ENCODE results near the gene TARS1. TPM values are rescaled to one million over a fixed set of nuclear protein-coding genes. Genes with fewer than 3 reads are reported as not detected.

The TARS1 gene
- total RNA-seq, 1 experiment from 2014 or later = 304 TPM

DNA sequence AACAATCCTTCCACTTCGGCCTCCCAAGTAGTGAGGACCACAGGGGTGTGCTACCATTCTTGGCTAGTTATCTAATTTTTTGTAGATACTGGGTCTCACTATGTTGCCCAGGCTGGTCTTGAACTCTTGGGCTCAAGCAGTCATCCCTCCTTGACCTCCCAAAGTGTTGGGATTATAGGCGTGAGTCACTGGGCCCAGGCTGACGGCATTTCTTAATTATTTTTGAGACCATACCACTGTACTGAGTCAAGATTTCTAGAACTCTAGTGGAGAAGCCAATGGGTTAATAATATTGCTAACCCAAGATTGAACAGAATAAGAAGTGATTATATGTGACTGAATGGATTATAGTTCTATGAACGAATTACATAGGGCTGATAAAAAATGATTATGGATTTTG is 66.7 kb downstream of the TARS1 start:
- Mint-ChIP-seq H3K4me3 (no peak overlapping the region), H3K36me3 (peaks cover 5% of the 10 kb centered on the region), H3K27ac (no peak overlapping the region), H3K9me3 (peaks cover 8% of the 10 kb centered on the region), H3K27me3 (ENCODE audit: low read depth) (no peaks in the 10 kb centered on the region), H3K4me1 (no peaks in the 10 kb centered on the region)
- ATAC-seq (no peak), DNase-seq (ENCODE audit: low spot score) (no peak)
- ChIA-PET POLR2A (no interaction called here), CTCF (no interaction called here)
- TF ChIP-seq NFATC4 (CRISPR knock-in tag; IDR thresholded peaks at IDR 0.05) (no peak), SMAD3 (CRISPR knock-in tag; IDR thresholded peaks at IDR 0.05; ENCODE audit: borderline replicate concordance) (no peak), CREM (CRISPR knock-in tag; IDR thresholded peaks at IDR 0.05) (no peak), ZNF416 (CRISPR knock-in tag; IDR thresholded peaks at IDR 0.05) (no peak), EMX1 (CRISPR knock-in tag; IDR thresholded peaks at IDR 0.05) (no peak), ZNF317 (CRISPR knock-in tag; IDR thresholded peaks at IDR 0.05; ENCODE audit: borderline replicate concordance, low read depth) (no peak), ELF4 (CRISPR knock-in tag; IDR thresholded peaks at IDR 0.05; ENCODE audit: low read depth) (no peak), TCF7 (CRISPR knock-in tag; IDR thresholded peaks at IDR 0.05; ENCODE audit: low read depth) (no peak), CBFB (CRISPR knock-in tag; IDR thresholded peaks at IDR 0.05; ENCODE audit: low read depth) (no peak), GTF2I (CRISPR knock-in tag; conservative IDR thresholded peaks at IDR 0.05) (no peak)
- TF ChIP-seq, protein P1, sequence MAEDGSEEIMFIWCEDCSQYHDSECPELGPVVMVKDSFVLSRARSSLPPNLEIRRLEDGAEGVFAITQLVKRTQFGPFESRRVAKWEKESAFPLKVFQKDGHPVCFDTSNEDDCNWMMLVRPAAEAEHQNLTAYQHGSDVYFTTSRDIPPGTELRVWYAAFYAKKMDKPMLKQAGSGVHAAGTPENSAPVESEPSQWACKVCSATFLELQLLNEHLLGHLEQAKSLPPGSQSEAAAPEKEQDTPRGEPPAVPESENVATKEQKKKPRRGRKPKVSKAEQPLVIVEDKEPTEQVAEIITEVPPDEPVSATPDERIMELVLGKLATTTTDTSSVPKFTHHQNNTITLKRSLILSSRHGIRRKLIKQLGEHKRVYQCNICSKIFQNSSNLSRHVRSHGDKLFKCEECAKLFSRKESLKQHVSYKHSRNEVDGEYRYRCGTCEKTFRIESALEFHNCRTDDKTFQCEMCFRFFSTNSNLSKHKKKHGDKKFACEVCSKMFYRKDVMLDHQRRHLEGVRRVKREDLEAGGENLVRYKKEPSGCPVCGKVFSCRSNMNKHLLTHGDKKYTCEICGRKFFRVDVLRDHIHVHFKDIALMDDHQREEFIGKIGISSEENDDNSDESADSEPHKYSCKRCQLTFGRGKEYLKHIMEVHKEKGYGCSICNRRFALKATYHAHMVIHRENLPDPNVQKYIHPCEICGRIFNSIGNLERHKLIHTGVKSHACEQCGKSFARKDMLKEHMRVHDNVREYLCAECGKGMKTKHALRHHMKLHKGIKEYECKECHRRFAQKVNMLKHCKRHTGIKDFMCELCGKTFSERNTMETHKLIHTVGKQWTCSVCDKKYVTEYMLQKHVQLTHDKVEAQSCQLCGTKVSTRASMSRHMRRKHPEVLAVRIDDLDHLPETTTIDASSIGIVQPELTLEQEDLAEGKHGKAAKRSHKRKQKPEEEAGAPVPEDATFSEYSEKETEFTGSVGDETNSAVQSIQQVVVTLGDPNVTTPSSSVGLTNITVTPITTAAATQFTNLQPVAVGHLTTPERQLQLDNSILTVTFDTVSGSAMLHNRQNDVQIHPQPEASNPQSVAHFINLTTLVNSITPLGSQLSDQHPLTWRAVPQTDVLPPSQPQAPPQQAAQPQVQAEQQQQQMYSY (CRISPR knock-in tag; IDR thresholded peaks at IDR 0.05) = no peak
- TF ChIP-seq, protein P2, sequence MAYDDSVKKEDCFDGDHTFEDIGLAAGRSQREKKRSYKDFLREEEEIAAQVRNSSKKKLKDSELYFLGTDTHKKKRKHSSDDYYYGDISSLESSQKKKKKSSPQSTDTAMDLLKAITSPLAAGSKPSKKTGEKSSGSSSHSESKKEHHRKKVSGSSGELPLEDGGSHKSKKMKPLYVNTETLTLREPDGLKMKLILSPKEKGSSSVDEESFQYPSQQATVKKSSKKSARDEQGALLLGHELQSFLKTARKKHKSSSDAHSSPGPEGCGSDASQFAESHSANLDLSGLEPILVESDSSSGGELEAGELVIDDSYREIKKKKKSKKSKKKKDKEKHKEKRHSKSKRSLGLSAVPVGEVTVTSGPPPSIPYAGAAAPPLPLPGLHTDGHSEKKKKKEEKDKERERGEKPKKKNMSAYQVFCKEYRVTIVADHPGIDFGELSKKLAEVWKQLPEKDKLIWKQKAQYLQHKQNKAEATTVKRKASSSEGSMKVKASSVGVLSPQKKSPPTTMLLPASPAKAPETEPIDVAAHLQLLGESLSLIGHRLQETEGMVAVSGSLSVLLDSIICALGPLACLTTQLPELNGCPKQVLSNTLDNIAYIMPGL (CRISPR knock-in tag; IDR thresholded peaks at IDR 0.05) = no peak
- TF ChIP-seq, protein P3, sequence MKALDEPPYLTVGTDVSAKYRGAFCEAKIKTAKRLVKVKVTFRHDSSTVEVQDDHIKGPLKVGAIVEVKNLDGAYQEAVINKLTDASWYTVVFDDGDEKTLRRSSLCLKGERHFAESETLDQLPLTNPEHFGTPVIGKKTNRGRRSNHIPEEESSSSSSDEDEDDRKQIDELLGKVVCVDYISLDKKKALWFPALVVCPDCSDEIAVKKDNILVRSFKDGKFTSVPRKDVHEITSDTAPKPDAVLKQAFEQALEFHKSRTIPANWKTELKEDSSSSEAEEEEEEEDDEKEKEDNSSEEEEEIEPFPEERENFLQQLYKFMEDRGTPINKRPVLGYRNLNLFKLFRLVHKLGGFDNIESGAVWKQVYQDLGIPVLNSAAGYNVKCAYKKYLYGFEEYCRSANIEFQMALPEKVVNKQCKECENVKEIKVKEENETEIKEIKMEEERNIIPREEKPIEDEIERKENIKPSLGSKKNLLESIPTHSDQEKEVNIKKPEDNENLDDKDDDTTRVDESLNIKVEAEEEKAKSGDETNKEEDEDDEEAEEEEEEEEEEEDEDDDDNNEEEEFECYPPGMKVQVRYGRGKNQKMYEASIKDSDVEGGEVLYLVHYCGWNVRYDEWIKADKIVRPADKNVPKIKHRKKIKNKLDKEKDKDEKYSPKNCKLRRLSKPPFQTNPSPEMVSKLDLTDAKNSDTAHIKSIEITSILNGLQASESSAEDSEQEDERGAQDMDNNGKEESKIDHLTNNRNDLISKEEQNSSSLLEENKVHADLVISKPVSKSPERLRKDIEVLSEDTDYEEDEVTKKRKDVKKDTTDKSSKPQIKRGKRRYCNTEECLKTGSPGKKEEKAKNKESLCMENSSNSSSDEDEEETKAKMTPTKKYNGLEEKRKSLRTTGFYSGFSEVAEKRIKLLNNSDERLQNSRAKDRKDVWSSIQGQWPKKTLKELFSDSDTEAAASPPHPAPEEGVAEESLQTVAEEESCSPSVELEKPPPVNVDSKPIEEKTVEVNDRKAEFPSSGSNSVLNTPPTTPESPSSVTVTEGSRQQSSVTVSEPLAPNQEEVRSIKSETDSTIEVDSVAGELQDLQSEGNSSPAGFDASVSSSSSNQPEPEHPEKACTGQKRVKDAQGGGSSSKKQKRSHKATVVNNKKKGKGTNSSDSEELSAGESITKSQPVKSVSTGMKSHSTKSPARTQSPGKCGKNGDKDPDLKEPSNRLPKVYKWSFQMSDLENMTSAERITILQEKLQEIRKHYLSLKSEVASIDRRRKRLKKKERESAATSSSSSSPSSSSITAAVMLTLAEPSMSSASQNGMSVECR (CRISPR knock-in tag; IDR thresholded peaks at IDR 0.05; ENCODE audit: borderline replicate concordance) = no peak
- TF ChIP-seq, protein P4, sequence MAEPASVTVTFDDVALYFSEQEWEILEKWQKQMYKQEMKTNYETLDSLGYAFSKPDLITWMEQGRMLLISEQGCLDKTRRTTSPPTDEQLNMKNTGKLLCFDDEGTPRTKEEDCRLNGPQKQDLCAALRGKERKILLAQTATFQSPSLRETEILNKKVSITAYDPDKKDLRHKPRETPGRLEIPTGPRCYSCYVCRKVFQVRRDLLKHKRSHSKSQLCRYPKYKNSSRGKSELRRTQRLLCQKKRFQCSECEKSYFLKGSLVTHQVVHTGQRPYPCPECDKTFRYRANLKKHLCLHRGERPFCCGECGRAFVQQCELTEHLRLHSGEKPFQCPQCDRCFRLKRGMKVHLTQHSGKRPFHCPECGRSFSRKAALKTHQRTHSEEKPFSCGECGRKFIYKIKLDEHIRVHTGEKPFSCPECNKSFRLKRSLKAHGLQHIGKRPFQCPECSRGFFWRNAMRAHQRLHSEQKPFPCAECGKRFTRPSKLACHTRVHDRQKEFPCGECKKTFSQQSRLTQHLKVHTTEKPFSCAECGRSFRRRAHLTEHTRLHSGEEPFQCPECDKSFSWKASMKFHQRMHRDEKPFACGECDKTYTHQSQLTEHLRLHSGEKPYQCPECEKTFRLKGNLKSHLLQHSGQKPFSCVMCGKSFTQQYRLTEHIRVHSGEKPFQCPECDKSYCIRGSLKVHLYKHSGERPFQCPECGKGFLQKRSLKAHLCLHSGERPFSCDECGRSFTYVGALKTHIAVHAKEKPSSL (CRISPR knock-in tag; conservative IDR thresholded peaks at IDR 0.05) = no peak

DNA sequence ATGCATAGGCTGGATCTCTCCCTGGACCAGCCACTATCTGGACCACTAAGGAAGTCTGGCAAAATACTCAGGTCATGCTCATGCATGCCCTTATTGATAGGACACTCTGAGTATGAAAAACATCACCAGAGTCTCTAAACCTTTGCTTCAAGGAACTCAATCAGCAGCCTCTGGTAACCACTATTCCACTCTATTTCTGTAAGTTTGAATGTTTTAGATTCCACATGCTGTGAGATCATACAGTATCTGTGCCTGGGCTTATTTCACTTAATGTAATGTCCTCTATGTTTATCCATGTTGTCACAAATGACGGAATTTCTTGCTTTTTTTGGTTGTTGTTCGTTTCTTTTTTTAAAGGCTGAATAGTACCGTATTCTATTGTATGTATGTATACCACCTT is 68.3 kb downstream of the TARS1 start:
- CTCF ChIA-PET = no interaction called here
- TF ChIP-seq FOXP1 (CRISPR knock-in tag; IDR thresholded peaks at IDR 0.05; ENCODE audit: borderline replicate concordance) (no peak), GTF2I (CRISPR knock-in tag; conservative IDR thresholded peaks at IDR 0.05) (no peak), ZNF232 (CRISPR knock-in tag; IDR thresholded peaks at IDR 0.05) (no peak), MYBL2 (CRISPR knock-in tag; IDR thresholded peaks at IDR 0.05) (no peak), PRRX2 (CRISPR knock-in tag; IDR thresholded peaks at IDR 0.05) (no peak)
- TF ChIP-seq, protein P5, sequence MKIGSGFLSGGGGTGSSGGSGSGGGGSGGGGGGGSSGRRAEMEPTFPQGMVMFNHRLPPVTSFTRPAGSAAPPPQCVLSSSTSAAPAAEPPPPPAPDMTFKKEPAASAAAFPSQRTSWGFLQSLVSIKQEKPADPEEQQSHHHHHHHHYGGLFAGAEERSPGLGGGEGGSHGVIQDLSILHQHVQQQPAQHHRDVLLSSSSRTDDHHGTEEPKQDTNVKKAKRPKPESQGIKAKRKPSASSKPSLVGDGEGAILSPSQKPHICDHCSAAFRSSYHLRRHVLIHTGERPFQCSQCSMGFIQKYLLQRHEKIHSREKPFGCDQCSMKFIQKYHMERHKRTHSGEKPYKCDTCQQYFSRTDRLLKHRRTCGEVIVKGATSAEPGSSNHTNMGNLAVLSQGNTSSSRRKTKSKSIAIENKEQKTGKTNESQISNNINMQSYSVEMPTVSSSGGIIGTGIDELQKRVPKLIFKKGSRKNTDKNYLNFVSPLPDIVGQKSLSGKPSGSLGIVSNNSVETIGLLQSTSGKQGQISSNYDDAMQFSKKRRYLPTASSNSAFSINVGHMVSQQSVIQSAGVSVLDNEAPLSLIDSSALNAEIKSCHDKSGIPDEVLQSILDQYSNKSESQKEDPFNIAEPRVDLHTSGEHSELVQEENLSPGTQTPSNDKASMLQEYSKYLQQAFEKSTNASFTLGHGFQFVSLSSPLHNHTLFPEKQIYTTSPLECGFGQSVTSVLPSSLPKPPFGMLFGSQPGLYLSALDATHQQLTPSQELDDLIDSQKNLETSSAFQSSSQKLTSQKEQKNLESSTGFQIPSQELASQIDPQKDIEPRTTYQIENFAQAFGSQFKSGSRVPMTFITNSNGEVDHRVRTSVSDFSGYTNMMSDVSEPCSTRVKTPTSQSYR (CRISPR knock-in tag; IDR thresholded peaks at IDR 0.05) = no peak
- TF ChIP-seq, protein P6, sequence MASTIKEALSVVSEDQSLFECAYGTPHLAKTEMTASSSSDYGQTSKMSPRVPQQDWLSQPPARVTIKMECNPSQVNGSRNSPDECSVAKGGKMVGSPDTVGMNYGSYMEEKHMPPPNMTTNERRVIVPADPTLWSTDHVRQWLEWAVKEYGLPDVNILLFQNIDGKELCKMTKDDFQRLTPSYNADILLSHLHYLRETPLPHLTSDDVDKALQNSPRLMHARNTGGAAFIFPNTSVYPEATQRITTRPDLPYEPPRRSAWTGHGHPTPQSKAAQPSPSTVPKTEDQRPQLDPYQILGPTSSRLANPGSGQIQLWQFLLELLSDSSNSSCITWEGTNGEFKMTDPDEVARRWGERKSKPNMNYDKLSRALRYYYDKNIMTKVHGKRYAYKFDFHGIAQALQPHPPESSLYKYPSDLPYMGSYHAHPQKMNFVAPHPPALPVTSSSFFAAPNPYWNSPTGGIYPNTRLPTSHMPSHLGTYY (CRISPR knock-in tag; IDR thresholded peaks at IDR 0.05) = no peak

More for the DNA sequence above, 68.3 kb downstream of the TARS1 start:
- no peak for DNase-seq (ENCODE audit: low spot score)
- POLR2A ChIA-PET = no interaction called here
- Mint-ChIP-seq H3K27ac (no peak overlapping the region), H3K4me1 (no peaks in the 10 kb centered on the region), H3K36me3 (peaks cover 6% of the 10 kb centered on the region), H3K9me3 (peaks cover 8% of the 10 kb centered on the region), H3K27me3 (ENCODE audit: low read depth) (no peaks in the 10 kb centered on the region), H3K4me3 (no peak overlapping the region)
- ATAC-seq = no peak

All from WTC11 (cell line).